GM18858 (cell line): ENCODE results near the gene MARK2.

ENCODE experiments used
- ATAC-seq: cut with Tn5 transposase; IDR thresholded peaks from one replicate; pipeline ENCODE4 v1.9.1; 2021; ENCODE audit not compliant: unreplicated experiment

Gene MARK2

DNA sequence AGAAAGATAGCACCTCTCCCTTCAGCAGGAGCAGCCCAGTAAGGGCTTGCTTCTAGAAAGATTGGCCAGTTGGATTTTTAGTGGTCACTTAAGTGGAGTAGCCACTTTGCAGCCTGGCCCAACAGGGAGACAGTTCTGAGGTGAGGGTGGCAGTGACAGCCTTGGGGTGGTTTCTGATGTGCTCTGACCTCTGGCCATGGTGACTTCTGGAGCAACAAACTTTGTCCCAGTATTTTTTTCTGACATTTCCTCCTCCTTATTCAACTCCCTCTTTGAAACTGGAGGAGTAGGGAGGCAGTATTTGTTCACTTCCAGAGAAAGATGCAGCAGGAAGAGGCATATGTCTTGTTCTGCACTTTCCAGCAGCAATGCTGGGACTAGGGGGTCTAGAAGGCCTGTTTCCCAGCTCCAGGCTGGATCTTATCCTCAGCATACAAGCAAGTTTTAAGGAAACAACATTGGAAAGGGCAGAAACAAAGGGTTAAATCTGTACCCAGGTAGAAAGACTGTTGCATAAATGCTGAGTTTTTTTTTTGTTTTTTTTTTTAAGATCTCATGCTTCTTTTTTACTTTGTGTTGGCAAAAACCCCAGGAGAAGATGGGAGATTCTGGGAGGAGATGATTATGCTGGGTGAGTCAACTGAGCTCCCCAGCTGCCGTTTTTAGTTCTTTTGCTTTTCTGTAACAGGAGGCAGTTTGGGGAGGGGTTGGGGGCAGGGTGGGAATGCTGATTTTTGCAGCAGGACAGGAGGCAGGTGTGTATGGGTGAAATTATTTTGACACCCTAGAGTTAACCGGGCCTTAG is 40.9 kb downstream of the MARK2 start:
- ATAC-seq = no peak

GRCh38 chr11:63880403-63880790 is 41.5 kb downstream of the MARK2 start:
- ATAC-seq = no peak

GRCh38 chr11:63882555-63883242 is 43.8 kb downstream of the MARK2 start:
- ATAC-seq = no peak

- no peak for ATAC-seq
Observed at GRCh38 chr11:63883791-63884190, 44.9 kb downstream of the MARK2 start.

DNA sequence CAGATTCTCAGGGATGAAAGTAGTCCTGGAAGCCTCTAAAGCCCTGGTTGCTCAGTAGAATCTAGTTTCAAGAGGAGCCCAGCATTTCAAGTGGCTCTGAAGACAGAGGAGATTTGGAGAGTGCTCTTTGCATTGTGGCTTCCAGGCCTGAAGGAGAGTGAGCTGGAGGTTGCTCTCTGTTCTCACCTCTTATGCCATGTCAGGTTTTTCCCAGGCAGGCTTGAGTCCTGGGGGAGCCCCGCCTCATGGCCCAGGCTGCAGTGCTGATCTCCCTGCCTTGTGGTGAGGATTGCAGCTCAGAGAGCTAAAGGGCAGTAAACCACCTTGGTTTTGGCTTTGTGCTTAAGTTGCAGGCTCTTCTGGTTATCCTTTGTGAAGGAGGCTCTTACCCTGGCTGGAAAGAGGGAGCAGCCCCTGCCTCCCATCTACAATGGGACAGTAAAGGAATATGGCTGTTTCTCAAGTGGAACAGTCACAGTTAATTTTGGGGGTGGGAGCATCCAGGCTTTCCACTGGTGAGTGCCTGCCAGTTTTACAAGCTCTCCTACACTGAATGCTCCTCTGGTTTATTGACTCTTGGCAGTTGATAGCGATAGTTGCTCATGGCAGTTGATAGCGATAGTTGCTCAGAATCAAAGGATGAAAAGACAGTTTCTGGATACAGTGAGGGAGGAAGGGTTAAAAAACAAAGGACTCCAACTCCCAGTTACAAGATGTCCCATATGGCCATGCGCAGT is 45.5 kb downstream of the MARK2 start:
- no peak for ATAC-seq

GRCh38 chr11:63887386-63887999 is 48.6 kb downstream of the MARK2 start:
- ATAC-seq = no peak

GRCh38 chr11:63888170-63889086 is 49.5 kb downstream of the MARK2 start:
- ATAC-seq = no peak

GRCh38 chr11:63889344-63889743 is 50.4 kb downstream of the MARK2 start:
- no peak for ATAC-seq

DNA sequence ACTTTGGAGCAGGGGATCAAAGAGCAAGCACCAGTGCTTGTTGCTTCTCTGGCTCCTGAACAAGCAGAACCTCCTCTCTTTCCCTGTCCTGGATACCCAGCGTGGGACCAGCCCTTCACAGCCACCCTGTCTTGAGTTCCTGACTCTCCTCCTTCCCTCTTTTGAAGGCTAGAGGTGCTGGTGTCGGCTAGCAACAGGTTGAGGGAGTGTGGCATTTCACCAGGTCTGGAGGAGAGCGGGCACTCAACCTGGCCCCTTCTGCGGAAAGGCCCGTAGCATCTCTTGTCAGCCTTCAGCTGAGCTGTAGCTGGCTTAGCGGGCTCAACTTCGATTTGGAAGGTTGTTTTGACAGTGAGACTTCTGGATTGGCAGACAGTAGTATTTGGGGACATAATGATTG is 51.5 kb downstream of the MARK2 start:
- no peak for ATAC-seq

DNA sequence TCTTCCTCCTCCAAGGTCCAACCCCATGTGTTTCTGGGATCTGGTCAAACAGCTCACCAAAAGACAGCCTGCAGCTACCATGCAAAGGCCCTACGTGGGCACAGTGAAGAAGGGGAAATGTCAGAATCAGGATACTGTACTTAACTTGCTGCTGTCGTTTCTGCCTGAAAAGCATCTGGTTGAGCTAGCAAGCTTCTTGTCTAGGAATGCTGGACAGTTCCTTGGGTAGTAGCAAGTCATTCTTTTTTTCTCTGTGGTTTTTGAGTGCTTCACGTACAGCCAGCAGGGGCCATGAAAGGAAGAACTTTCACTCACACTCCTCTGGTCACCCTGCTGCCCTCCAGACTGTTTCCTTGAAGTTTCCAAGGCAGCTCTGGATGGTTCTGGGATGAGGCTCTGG is 53.3 kb downstream of the MARK2 start:
- no peak for ATAC-seq

- no peak for ATAC-seq
Observed at GRCh38 chr11:63893355-63893754, 54.4 kb downstream of the MARK2 start.

GRCh38 chr11:63896071-63896470 is 57.2 kb downstream of the MARK2 start:
- ATAC-seq = no peak

GRCh38 chr11:63897459-63898146 is 58.7 kb downstream of the MARK2 start:
- no peak for ATAC-seq

GRCh38 chr11:63901660-63902059 is 62.8 kb downstream of the MARK2 start:
- ATAC-seq = no peak

- no peak for ATAC-seq
Observed at GRCh38 chr11:63903884-63904283, 65.0 kb downstream of the MARK2 start.

DNA sequence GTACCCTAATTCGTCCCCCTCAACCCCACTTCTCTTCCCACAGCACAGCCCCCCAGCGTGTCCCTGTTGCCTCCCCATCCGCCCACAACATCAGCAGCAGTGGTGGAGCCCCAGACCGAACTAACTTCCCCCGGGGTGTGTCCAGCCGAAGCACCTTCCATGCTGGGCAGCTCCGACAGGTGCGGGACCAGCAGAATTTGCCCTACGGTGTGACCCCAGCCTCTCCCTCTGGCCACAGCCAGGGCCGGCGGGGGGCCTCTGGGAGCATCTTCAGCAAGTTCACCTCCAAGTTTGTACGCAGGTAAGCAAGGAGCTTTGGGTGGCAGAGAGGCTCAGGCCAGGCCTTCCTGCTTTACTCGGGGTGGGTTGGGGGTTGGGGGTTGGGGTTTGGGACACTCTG is 65.8 kb downstream of the MARK2 start:
- no peak for ATAC-seq

- no peak for ATAC-seq
Observed at GRCh38 chr11:63905179-63905578, 66.3 kb downstream of the MARK2 start.

DNA sequence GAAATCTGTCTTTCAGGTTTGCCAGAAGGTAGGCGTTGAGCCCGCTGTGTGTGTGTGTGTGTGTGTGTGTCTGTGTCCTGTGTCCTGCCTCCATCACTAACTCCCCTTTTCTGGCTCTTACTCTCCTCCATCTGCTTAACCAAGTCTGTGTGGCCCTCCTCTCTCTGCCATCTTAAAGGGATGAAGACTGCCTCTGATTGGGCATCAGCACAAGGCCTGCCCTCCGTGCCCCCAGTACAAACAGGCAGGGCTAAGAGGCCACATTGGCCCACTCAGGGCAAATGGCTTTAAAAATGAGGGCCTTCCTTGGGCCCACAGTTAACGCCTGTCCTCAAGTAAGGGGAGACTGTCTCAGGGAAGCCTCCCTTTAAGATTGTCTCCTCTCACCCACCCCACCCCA is 67.2 kb downstream of the MARK2 start:
- no peak for ATAC-seq

GRCh38 chr11:63906585-63906984 is 67.7 kb downstream of the MARK2 start:
- no peak for ATAC-seq

DNA sequence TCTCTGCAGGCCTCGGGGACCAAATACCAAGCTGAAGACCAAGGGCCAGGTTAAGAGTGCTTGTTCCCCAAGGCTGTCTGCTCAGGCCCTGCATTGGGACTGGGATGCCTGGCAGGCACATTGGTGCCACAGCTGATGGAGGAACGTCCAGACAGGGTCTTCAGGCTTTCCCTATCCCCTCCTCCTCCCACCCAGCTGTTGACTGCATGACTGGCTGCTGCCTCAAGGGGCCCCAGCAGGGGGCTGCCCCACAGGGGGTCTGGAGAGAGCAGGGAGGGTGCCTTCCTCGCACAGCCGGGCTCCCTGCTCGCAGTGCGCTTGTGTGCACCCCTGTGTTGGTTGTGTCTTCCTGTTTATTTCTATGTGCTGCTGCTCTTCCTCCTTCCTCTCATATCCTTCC is 68.2 kb downstream of the MARK2 start:
- no peak for ATAC-seq
